Activated naive CD4-positive, alpha-beta T cell treated with anti-CD3 and anti-CD28 coated beads, Interleukin-2, amount 10 ng/mL, durations not matched to agents 7 days and 5 days (primary cell): ENCODE data around the gene SMPD1.

ENCODE experiments used
- CTCF ChIA-PET: fragments of 350-600 bp; sonication (Branson Sonifier 250); formaldehyde crosslinking; loops from one replicate; lab custom pipeline; 2021; ENCODE audit warnings: antibody characterized with exemption; lab: Charles Lee
- DNase-seq: peaks from one replicate; pipeline ENCODE4 v3.0.0-alpha.2; 2020
- H3K27ac Mint-ChIP-seq: one replicate; pipeline ENCODE4 v1.8.0; 2021; ENCODE audit warnings: mild to moderate bottlenecking, moderate library complexity, mixed read lengths
- H3K27me3 Mint-ChIP-seq: one replicate; pipeline ENCODE4 v1.8.0; 2021; ENCODE audit warnings: mild to moderate bottlenecking, mixed read lengths
- H3K36me3 Mint-ChIP-seq: one replicate; pipeline ENCODE4 v1.8.0; 2021; ENCODE audit warnings: mixed read lengths
- H3K4me1 Mint-ChIP-seq: one replicate; pipeline ENCODE4 v1.8.0; 2021; ENCODE audit warnings: mixed read lengths
- H3K4me3 Mint-ChIP-seq: one replicate; pipeline ENCODE4 v1.8.0; 2021; ENCODE audit warnings: mild to moderate bottlenecking, moderate library complexity, mixed read lengths
- H3K9me3 Mint-ChIP-seq: one replicate; pipeline ENCODE4 v1.8.0; 2021; ENCODE audit warnings: mixed read lengths

SMPD1 gene

DNA sequence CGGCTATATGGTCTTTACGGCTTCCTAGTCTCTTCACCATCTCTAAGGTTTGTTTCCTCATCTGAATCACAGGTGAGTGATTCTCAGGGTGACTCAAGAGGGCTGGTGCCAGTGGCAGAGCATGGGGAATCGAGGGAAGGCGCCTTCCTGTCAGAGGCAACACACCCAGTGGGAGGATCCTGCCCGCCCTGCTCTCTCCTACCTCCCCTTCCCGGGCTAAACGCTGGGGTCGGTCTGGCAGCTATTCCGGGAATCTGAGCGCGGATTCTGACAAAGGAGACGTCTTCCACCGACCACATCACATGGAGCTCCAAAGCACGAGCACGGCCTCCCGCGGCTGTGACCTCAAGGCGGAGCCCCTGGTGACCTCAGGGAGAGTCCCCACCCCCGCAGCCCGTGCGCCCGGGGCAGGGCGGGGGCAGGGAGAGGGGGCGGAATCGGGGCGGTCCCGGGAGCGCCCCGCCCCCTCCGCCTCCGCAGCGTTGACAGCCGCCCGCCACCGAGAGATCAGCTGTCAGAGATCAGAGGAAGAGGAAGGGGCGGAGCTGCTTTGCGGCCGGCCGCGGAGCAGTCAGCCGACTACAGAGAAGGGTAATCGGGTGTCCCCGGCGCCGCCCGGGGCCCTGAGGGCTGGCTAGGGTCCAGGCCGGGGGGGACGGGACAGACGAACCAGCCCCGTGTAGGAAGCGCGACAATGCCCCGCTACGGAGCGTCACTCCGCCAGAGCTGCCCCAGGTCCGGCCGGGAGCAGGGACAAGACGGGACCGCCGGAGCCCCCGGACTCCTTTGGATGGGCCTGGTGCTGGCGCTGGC lies at the start of gene SMPD1:
SMPD1 (plus strand) TSS at position 570 of the 813 bp plus-strand sequence; CDS start at position 695, 125 bp downstream.
- Mint-ChIP-seq H3K4me1 (peaks cover 57% of the 10 kb centered on the region), H3K27me3 (no peaks in the 10 kb centered on the region), H3K27ac (peak within 1 kb of the TSS; percentile 94), H3K36me3 (peaks cover 37% of the 10 kb centered on the region), H3K9me3 (no peaks in the 10 kb centered on the region), H3K4me3 (peak within 1 kb of the TSS; percentile 94)
- CTCF ChIA-PET: interaction anchor here (1.1 to 7.2 kb wide), 4 partner anchors 9 to 53 kb away, joined by 3 to 52 read pairs (median 34); partner anchors contain the start of gene HPX
- peak; percentile 96 for DNase-seq

DNA sequence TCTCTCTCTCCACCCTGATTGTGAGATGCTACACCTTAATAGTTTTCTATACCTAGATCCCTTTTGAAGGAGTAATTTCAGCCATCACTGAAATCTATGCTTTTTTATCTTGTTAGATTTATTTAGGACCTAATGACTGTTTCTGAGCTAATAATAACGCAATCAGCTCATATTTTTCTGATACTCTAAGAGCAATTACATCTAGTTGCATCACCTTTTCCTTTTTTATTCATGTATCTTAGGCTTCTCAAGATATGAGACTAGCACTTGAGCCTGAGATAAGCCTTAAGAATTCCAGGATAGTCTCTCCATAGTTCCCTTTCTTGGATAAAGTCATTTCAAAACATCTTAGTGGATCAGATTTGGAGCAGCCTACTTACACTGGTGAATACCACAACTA lies 44.9 kb upstream of the SMPD1 start:
- Mint-ChIP-seq H3K4me3 (no peak overlapping the region), H3K27ac (no peak overlapping the region), H3K9me3 (no peaks in the 10 kb centered on the region), H3K27me3 (peaks cover 3% of the 10 kb centered on the region), H3K36me3 (no peaks in the 10 kb centered on the region), H3K4me1 (no peaks in the 10 kb centered on the region)
- CTCF ChIA-PET: interaction anchor here (0.9 to 2.5 kb wide), 3 partner anchors 9 to 28 kb away, joined by 3 to 11 read pairs (median 5); no protein-coding TSS in a partner anchor
- DNase-seq: no peak

DNA sequence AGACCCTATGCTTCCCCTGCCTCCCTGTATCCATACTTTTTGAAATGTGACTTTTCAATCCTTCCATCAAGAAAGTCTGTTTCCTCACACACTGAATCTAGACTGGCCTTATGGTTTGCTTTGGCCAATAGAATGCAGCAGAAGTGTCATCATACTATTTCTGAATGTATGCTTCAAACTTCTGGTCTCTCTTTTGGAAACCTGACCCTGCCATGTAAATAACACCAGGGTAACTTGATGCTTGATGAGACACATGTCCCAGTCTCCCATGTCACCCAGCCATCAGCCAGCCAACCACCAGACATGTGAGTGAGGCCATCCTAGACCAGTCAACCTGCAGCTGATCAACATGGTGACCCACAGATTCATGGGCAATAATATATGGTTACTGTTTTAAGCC lies 40.2 kb upstream of the SMPD1 start:
- no peak overlapping the region for H3K4me3 Mint-ChIP-seq
- no peaks in the 10 kb centered on the region for H3K9me3 Mint-ChIP-seq
- H3K4me1 Mint-ChIP-seq: peaks cover 2% of the 10 kb centered on the region
- no peak overlapping the region for H3K27ac Mint-ChIP-seq
- H3K36me3 Mint-ChIP-seq: no peaks in the 10 kb centered on the region
- CTCF ChIA-PET: interaction anchor here (0.7 to 5.9 kb wide), 6 partner anchors 11 to 566 kb away, joined by 3 to 65 read pairs (median 10); partner anchors contain the start of gene CAVIN3
- no peak for DNase-seq
- peaks cover 6% of the 10 kb centered on the region for H3K27me3 Mint-ChIP-seq

DNA sequence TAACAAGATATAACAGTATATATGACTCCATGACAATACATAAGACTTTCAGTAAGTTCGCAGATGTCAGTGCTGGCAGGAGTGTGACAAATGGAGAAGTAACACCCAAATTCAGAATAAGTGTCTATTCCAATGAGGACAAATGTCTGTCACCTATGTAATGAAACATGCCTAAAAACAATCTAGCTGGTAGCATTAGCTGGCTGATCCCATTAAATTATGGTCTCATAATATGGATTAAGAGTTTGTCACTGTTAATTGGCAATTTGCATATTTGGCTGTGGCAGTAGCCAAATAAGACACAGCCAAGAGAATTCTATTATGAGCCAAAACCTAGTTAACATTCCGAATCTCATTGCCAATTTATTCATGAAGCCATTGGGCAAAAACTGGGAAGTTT lies 39.8 kb upstream of the SMPD1 start:
- H3K27me3 Mint-ChIP-seq: peaks cover 6% of the 10 kb centered on the region
- CTCF ChIA-PET: interaction anchor here (0.7 to 5.9 kb wide), 7 partner anchors 11 to 358 kb away, joined by 3 to 65 read pairs (median 16); partner anchors contain the start of gene CAVIN3
- H3K4me3 Mint-ChIP-seq: no peak overlapping the region
- H3K27ac Mint-ChIP-seq: no peak overlapping the region
- H3K36me3 Mint-ChIP-seq: no peaks in the 10 kb centered on the region
- H3K9me3 Mint-ChIP-seq: no peaks in the 10 kb centered on the region
- DNase-seq: no peak
- peaks cover 2% of the 10 kb centered on the region for H3K4me1 Mint-ChIP-seq

DNA sequence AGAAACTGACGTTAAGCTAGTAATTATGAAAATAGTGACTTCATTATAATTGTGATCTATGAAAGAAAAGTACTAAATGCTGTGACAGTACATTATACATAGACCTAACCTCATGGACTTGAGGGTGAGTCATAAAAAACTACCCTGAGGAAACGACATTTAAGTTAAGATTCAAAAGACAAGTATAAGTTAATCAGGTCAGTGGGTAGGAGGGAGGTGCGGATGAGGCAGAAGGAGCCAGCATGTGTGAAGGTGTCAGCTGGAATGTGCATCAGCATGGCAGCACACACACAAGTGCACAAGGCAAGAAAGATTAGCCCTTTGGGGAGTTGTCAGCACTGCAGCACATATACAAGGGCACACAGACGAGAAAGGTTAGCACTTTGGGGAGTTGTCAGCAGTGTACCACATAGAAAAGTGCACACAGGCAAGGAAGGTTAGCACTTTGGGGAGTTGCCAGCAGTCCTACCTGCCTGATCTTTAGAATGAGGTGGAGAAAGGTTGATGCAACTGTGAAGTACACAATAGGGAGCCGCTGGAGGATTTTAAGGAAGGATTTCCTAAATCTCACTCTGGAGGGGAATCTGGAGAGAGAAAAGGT lies 38.4 kb upstream of the SMPD1 start:
- DNase-seq: no peak
- peaks cover 6% of the 10 kb centered on the region for H3K27me3 Mint-ChIP-seq
- CTCF ChIA-PET: interaction anchor here (0.7 to 5.9 kb wide), 16 partner anchors 11 to 359 kb away, joined by 3 to 65 read pairs (median 4); partner anchors contain the start of gene CAVIN3
- H3K27ac Mint-ChIP-seq: no peak overlapping the region
- H3K4me1 Mint-ChIP-seq: peaks cover 2% of the 10 kb centered on the region
- H3K36me3 Mint-ChIP-seq: no peaks in the 10 kb centered on the region
- no peaks in the 10 kb centered on the region for H3K9me3 Mint-ChIP-seq
- no peak overlapping the region for H3K4me3 Mint-ChIP-seq

DNA sequence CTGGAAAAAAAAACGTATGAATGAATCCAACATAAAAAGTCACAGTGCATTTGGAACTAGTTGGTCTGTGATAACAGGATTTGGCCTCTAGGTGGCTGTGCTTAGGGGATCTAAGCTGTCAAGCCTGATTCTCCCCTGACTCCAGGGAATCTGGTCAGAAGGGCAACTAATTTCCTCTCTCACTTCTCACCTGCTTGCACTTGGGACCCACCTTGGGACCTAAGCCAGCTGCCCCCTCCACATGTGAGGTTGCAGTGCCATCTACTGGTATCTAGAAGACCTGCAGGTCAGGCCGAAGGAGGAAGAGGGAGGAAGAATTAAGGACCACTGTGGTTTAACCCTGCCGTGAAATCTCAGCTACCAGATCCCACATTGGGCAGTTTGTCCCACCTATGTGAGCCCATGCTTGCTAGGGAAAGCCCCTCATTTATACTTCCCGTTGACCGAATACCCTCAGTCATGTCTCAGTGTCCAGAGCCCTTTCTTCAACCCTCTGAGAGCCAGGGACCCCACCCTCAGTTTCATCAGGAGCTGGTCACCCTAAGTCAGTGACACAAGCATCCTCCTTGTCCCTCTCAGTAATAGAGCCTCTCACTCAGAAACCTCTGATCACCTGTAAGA lies 36.8 kb upstream of the SMPD1 start:
- no peaks in the 10 kb centered on the region for H3K36me3 Mint-ChIP-seq
- peak; percentile 64 for DNase-seq
- CTCF ChIA-PET: interaction anchor here (1.0 to 5.9 kb wide), 33 partner anchors 9 to 359 kb away, joined by 3 to 83 read pairs (median 5); partner anchors contain the start of gene CAVIN3
- no peaks in the 10 kb centered on the region for H3K9me3 Mint-ChIP-seq
- peaks cover 11% of the 10 kb centered on the region for H3K27me3 Mint-ChIP-seq
- no peak overlapping the region for H3K27ac Mint-ChIP-seq
- peaks cover 2% of the 10 kb centered on the region for H3K4me1 Mint-ChIP-seq
- no peak overlapping the region for H3K4me3 Mint-ChIP-seq

DNA sequence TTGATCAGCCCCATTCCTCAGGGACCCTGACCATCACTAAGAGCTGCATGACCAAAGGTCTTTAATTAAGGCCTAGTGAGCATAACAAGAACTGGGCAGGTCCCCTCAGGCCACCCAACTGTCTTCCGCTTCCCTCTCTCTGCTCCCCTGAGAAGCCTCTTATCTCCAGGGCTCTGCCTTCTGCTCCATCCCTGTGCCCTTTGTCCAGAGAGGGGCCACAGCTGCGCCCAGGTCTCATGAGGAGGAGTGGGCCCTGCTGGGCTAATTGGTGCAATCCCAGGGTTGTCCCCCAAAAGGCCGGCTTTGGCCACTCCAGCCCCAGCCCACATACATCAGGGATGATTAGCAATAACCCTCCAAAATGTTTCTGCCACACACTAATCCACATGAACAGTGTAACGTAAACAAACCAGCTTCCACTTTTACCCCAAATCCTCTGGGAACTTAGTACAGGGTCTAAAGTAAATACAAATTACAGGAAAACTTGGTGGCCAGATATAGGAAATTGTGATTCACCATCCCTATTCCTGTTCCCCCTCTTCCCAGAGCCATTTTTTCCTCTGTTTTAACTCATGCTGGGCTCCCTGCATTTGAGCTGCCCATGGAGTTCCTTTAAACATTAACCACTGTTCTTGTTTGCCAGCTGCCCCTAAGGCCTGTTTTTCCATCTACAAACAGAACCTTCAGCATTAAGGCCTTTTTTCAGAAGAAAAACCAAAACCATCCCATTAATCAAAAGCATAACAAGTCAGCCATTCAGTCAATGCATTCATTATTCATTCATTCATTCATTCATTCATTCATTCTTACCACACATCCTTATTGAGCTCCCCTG lies 35.4 kb upstream of the SMPD1 start:
- CTCF ChIA-PET: interaction anchor here (1.0 to 5.9 kb wide), 21 partner anchors 8 to 335 kb away, joined by 3 to 83 read pairs (median 8); partner anchors contain the start of genes CAVIN3 and CCKBR
- H3K4me3 Mint-ChIP-seq: no peak overlapping the region
- H3K27ac Mint-ChIP-seq: no peak overlapping the region
- H3K27me3 Mint-ChIP-seq: peaks cover 11% of the 10 kb centered on the region
- H3K4me1 Mint-ChIP-seq: peaks cover 2% of the 10 kb centered on the region
- no peak for DNase-seq
- no peaks in the 10 kb centered on the region for H3K36me3 Mint-ChIP-seq
- H3K9me3 Mint-ChIP-seq: no peaks in the 10 kb centered on the region

DNA sequence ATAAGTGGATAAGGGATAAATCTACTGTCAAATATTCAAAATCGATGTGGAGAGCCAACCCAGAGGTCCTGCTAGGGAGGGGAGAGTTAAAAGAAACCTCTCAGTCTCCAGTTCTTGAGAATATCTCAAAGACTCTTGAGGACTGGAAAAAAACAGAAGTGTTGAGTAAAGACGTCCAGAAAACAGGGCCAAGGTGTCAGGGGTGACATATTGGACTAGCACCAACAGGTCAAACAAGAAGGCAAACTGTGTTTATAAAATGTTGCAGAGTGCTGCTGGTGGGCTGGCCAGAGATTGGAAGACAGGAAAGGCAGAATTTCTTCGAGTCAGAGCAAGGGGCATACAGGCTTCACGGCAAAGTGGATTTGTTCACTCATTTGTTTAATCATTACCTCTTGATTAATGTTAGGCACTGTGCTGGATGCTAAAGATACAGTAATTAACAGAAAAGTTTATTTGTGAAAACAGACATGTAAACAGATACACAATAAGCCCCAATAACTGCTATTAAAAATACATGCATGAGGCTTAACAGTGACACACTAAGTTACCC lies 33.7 kb upstream of the SMPD1 start:
- Mint-ChIP-seq H3K9me3 (no peaks in the 10 kb centered on the region), H3K27me3 (peaks cover 8% of the 10 kb centered on the region), H3K4me1 (peaks cover 2% of the 10 kb centered on the region), H3K4me3 (no peak overlapping the region), H3K27ac (no peak overlapping the region), H3K36me3 (no peaks in the 10 kb centered on the region)
- no peak for DNase-seq
- CTCF ChIA-PET: interaction anchor here (1.0 to 2.0 kb wide), 2 partner anchors 58 to 106 kb away, joined by 3 to 8 read pairs; no protein-coding TSS in a partner anchor

DNA sequence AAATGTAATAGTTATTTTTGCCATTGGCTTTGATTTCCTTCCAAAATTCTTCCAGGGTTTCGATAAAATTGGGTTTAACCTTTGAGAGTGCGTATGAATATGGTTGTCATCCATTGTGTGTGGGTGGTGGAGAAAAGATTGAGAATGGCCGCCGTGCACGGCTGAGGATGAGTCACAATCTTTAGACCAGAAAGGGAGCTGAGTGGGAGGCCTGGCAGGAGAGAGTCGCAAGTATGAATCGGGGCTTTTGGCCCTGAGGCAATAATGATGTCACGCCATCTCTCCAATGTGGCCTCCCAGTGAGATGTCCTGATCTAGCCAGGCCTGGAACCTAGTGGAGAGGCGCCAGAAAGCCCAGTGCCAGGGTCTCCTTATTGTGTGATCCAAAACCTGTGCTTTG lies 33.1 kb upstream of the SMPD1 start:
- H3K4me3 Mint-ChIP-seq: no peak overlapping the region
- CTCF ChIA-PET: interaction anchor here (0.6 to 2.0 kb wide), 4 partner anchors 50 to 107 kb away, joined by 3 to 8 read pairs (median 3); no protein-coding TSS in a partner anchor
- no peak overlapping the region for H3K27ac Mint-ChIP-seq
- H3K9me3 Mint-ChIP-seq: no peaks in the 10 kb centered on the region
- DNase-seq: no peak
- peaks cover 2% of the 10 kb centered on the region for H3K4me1 Mint-ChIP-seq
- H3K36me3 Mint-ChIP-seq: no peaks in the 10 kb centered on the region
- peaks cover 8% of the 10 kb centered on the region for H3K27me3 Mint-ChIP-seq

DNA sequence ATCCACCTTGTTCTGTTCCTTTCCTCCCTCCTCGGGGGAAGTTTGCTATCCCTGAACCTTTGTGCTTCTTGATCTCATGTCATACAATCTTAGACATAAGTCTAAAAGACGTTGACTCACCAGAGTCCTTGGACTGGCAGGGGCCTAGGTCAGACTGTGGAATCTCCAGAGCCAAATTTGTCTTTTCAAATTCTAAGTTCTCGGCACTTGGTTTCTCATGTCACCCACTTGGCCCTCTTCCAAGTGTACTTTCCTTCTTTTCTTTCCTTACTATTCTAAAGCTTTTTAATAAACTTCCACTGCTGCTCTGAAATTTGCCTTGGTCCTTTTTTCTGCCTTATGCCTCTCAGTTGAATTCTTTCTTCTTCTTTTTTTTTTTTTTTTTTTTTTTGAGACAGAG lies 30.1 kb upstream of the SMPD1 start:
- peaks cover 12% of the 10 kb centered on the region for H3K27me3 Mint-ChIP-seq
- H3K4me3 Mint-ChIP-seq: no peak overlapping the region
- no peaks in the 10 kb centered on the region for H3K36me3 Mint-ChIP-seq
- no peaks in the 10 kb centered on the region for H3K9me3 Mint-ChIP-seq
- no peak overlapping the region for H3K27ac Mint-ChIP-seq
- CTCF ChIA-PET: interaction anchor here (1.3 to 6.9 kb wide), 5 partner anchors 17 to 109 kb away, joined by 3 to 64 read pairs (median 4); no protein-coding TSS in a partner anchor
- no peaks in the 10 kb centered on the region for H3K4me1 Mint-ChIP-seq
- no peak for DNase-seq

DNA sequence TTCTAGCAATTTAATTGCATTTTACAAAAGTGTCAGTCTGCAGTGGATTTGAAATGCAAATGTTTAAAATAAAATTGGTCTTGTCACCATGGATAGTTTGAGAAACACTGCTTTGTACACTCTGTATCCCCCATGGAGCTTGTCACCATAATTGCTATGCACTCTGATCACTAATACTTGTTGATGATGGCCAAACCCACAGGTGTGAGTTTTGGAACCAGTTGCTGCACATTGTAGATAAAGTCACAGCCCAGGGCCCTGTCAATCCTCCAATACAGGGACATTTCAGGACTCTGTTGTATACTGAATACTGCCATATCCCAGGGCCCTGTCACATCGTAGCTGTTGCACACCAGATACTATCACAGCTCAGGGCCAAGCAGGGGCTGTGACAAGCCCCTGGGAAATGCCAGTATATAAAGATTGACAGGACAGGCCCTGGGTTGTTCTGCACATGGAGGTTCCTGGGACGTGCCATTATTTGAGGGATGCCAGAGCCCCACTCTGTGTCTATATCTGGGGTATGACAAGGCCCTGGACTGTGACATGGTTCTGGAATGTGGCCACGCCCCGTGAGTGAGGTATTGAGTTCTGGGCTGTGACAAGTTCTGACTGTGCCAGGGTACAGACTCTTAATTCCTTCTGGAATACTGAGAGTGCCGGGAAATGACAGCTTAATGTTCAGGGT lies 27.9 kb upstream of the SMPD1 start:
- Mint-ChIP-seq H3K27me3 (peaks cover 12% of the 10 kb centered on the region), H3K4me1 (no peaks in the 10 kb centered on the region), H3K36me3 (no peaks in the 10 kb centered on the region), H3K9me3 (no peaks in the 10 kb centered on the region), H3K4me3 (no peak overlapping the region), H3K27ac (no peak overlapping the region)
- DNase-seq: no peak
- CTCF ChIA-PET: interaction anchor here (0.9 to 6.9 kb wide), 37 partner anchors 9 to 678 kb away, joined by 3 to 64 read pairs (median 6); partner anchors contain the start of genes ARFIP2, CAVIN3 and TIMM10B

DNA sequence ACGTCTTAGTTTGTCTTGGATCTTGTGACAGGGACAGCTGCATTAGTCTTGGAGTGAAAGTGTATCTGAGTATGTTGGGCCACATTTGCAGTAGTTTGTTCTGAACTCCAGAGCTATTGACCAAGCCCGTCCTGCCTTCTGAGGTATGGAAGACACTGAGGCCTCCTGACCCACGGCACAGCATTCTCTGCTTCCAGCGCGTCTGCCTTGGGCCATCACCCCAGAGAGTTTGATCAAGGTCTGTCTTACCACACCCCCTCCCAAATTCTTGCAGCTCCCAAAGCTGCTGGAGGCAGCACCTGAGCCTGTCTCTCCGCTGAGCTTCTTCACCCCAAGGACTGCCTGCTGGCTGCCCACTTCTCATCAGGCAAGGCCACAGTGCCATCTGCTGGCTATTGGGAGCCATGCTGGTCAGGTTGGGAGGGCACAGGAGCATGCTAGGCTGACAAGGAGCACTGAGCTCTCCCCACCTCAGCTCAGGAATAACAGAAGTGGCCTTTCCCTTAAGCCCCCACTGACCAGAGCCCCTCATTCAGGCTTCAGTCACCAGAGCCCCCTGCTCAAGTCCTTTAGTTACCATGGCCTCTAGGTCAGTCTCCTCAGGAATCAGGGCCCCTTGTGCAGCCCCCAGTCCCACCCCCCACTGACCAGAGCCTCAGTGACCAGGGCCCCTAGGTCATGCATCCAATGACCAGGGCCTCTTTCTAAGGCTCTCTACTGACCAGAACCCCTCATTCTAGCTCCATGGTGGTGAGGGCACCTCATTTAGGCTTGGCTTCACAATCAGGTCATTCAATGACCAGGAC lies 27.2 kb upstream of the SMPD1 start:
- Mint-ChIP-seq H3K27me3 (peaks cover 8% of the 10 kb centered on the region), H3K36me3 (no peaks in the 10 kb centered on the region), H3K9me3 (no peaks in the 10 kb centered on the region), H3K4me3 (no peak overlapping the region), H3K4me1 (no peaks in the 10 kb centered on the region), H3K27ac (no peak overlapping the region)
- CTCF ChIA-PET: interaction anchor here (0.9 to 6.9 kb wide), 36 partner anchors 9 to 679 kb away, joined by 3 to 64 read pairs (median 6); partner anchors contain the start of genes ARFIP2, CAVIN3 and TIMM10B
- peak; percentile 82 for DNase-seq
